HepG2 (cell line): ENCODE data around the gene TNS1. TPM values are rescaled to one million over a fixed set of nuclear protein-coding genes. Genes with fewer than 3 reads are reported as not detected.

Source experiments
- ARNT2 ChIP-seq: sonication (generic); formaldehyde crosslinking; IDR thresholded peaks from 2 replicates; pipeline ENCODE4 v1.8.0; 2022; ENCODE audit warnings: mild to moderate bottlenecking, low read depth, missing genetic modification reagents, moderate library complexity
- DR1 ChIP-seq: sonication (generic); formaldehyde crosslinking; IDR thresholded peaks from 2 replicates; pipeline ENCODE4 v1.8.0; 2021; ENCODE audit warnings: mild to moderate bottlenecking, missing genetic modification reagents, inconsistent platforms
- ETS1 ChIP-seq: sonication (generic); formaldehyde crosslinking; IDR thresholded peaks from 2 replicates; pipeline ENCODE4 v1.4.0; 2020; ENCODE audit warnings: missing genetic modification reagents
- NCOA2 ChIP-seq: sonication (generic); formaldehyde crosslinking; IDR thresholded peaks from 2 replicates; pipeline ENCODE4 v1.8.0; 2022; ENCODE audit warnings: inconsistent platforms
- NONO ChIP-seq, 2 experiments: fragments of 450-650 bp in 1 of 2; sonication (generic) in 1 of 2; formaldehyde crosslinking in 1 of 2; IDR thresholded peaks in 1 of 2; conservative IDR thresholded peaks in 1 of 2; 2 replicates each; pipeline versions ENCODE4 v1.6.1 to v1.8.0; 2017 to 2022; ENCODE audit warnings: mild to moderate bottlenecking in 1 of 2, missing genetic modification reagents in 1 of 2, moderate library complexity in 1 of 2
- RFX1 ChIP-seq: fragments of 450-650 bp; IDR thresholded peaks from 2 replicates; pipeline ENCODE4 v1.6.1; 2017
- SKIL ChIP-seq: sonication (generic); formaldehyde crosslinking; IDR thresholded peaks from 2 replicates; pipeline ENCODE4 v1.8.0; 2022; ENCODE audit warnings: missing genetic modification reagents, mild to moderate bottlenecking, moderate library complexity, borderline replicate concordance
- SOX13 ChIP-seq, 3 experiments: fragments of 450-650 bp in 1 of 3; sonication (generic) in 1 of 3; formaldehyde crosslinking in 1 of 3; IDR thresholded peaks in 2 of 3; conservative IDR thresholded peaks in 1 of 3; 2 replicates each; pipeline versions ENCODE4 v1.5.0 to v1.6.1; 2016 to 2020; ENCODE audit warnings: antibody characterized with exemption in 1 of 3, mild to moderate bottlenecking in 1 of 3, missing compliant biosample characterization in 1 of 3, missing genetic modification reagents in 1 of 3, moderate library complexity in 1 of 3
- TGIF2 ChIP-seq: IDR thresholded peaks from 2 replicates; pipeline ENCODE4 v1.6.1; 2016; ENCODE audit warnings: control low read depth, missing compliant biosample characterization
- ZBTB38 ChIP-seq: sonication (generic); formaldehyde crosslinking; IDR thresholded peaks from 2 replicates; pipeline ENCODE4 v1.5.1; 2020; ENCODE audit warnings: mild to moderate bottlenecking, missing genetic modification reagents
- ZMAT5 ChIP-seq: sonication (generic); formaldehyde crosslinking; IDR thresholded peaks from 2 replicates; pipeline ENCODE4 v1.5.0; 2020; ENCODE audit warnings: mild to moderate bottlenecking, low read depth, missing genetic modification reagents, borderline replicate concordance
- ZNF256 ChIP-seq: sonication (generic); formaldehyde crosslinking; conservative IDR thresholded peaks from 2 replicates; pipeline ENCODE4 v1.4.0; 2020; ENCODE audit warnings: missing genetic modification reagents
- ZNF382 ChIP-seq: sonication (generic); formaldehyde crosslinking; IDR thresholded peaks from 2 replicates; pipeline ENCODE4 v1.5.0; 2020; ENCODE audit warnings: missing genetic modification reagents, mild to moderate bottlenecking, borderline replicate concordance
- ZNF563 ChIP-seq: sonication (generic); formaldehyde crosslinking; IDR thresholded peaks from 2 replicates; pipeline ENCODE4 v1.8.0; 2022; ENCODE audit warnings: mild to moderate bottlenecking, moderate library complexity, missing genetic modification reagents
- ZNF768 ChIP-seq: sonication (generic); formaldehyde crosslinking; IDR thresholded peaks from 2 replicates; pipeline ENCODE4 v1.4.0; 2020; ENCODE audit warnings: missing genetic modification reagents
- ZSCAN12 ChIP-seq: sonication (generic); formaldehyde crosslinking; IDR thresholded peaks from 2 replicates; pipeline ENCODE4 v1.9.0; 2021; ENCODE audit warnings: mild to moderate bottlenecking, missing genetic modification reagents
- polyA plus RNA-seq, 8 experiments: library from polyadenylated mRNA; depleted of rRNA in 3 of 8; stranded (reverse) in 7 of 8; unstranded in 1 of 8; fragments of >200 nt; fragmentation: Illumina TruSeq in 4 of 8; extraction: Trizol in 4 of 8; gene quantifications; 2 replicates each; pipeline versions ENCODE4 v1.2.1 to v1.2.3, GENCODE V29; 2011 to 2016; ENCODE audit warnings: low read depth in 4 of 8, missing spikeins in 1 of 8, mixed read lengths in 1 of 8; ENCODE audit not compliant: insufficient read depth in 1 of 8
- total RNA-seq, 5 experiments: library from RNA; depleted of rRNA; stranded (reverse); fragments of >200 nt; fragmentation: Illumina TruSeq; extraction: Trizol; gene quantifications; 2 replicates each; pipeline ENCODE4 v1.2.3, GENCODE V29; 2016; ENCODE audit warnings: low read depth in 1 of 5
- TF ChIP-seq, protein P1 (sequence below), 2 experiments: sonication (generic) in 1 of 2; formaldehyde crosslinking in 1 of 2; IDR thresholded peaks; 2 replicates each; pipeline versions ENCODE4 v1.4.0 to v1.6.1; 2016 to 2020; ENCODE audit warnings: borderline replicate concordance in 1 of 2, low read depth in 1 of 2, mild to moderate bottlenecking in 1 of 2, missing genetic modification reagents in 1 of 2
- TF ChIP-seq, protein P2 (sequence below): sonication (generic); formaldehyde crosslinking; IDR thresholded peaks from 2 replicates; pipeline ENCODE4 v1.5.0; 2020; ENCODE audit warnings: mild to moderate bottlenecking, missing genetic modification reagents

Gene TNS1
- total and polyA plus RNA-seq, 2 of the 13 experiments (the other 11 are each of a cell fraction or from before 2014, with no cell fraction given), result 1.9 to 118 TPM

DNA sequence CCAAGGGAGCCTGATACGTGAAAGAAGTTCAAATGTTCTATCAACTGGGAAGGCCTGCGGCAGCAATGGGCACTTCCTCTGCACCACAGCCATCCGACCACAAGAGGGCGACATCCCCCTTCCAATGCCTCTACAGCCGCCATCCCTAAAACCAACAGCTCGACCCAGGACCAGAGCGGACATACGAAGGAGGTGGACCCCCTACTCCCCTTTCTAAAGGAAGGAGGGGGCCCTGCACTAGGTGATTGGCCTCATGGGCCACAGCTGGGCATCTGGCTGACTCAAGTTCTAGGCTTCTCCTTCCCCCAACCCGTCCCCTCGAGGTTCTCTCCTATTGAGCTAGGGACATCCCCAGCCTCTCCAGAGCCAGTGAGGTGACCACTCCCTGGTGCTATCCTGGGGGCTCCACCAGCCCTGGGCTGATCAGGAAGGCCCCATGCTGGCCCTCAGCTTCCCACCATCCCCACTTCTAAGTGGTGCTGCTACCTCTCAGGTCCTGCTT is 217.2 kb downstream of the TNS1 start (continued):
- no peak for TF ChIP-seq ZNF382 (CRISPR knock-in tag)
- TF ChIP-seq ZSCAN12 (CRISPR knock-in tag), result no peak
- no peak for TF ChIP-seq ARNT2 (CRISPR knock-in tag)
- TF ChIP-seq, protein P1, sequence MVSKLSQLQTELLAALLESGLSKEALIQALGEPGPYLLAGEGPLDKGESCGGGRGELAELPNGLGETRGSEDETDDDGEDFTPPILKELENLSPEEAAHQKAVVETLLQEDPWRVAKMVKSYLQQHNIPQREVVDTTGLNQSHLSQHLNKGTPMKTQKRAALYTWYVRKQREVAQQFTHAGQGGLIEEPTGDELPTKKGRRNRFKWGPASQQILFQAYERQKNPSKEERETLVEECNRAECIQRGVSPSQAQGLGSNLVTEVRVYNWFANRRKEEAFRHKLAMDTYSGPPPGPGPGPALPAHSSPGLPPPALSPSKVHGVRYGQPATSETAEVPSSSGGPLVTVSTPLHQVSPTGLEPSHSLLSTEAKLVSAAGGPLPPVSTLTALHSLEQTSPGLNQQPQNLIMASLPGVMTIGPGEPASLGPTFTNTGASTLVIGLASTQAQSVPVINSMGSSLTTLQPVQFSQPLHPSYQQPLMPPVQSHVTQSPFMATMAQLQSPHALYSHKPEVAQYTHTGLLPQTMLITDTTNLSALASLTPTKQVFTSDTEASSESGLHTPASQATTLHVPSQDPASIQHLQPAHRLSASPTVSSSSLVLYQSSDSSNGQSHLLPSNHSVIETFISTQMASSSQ (IDR thresholded peaks at IDR 0.05; ENCODE audit: low read depth), result no peak
- TF ChIP-seq, protein P1 (CRISPR knock-in tag; IDR thresholded peaks at IDR 0.05; ENCODE audit: borderline replicate concordance), result no peak
- no peak for TF ChIP-seq ZNF768
- TF ChIP-seq ZMAT5 (CRISPR knock-in tag), result no peak
- no peak for TF ChIP-seq DR1 (CRISPR knock-in tag)
- TF ChIP-seq ZNF256 (CRISPR knock-in tag), result no peak
- TF ChIP-seq NONO (IDR thresholded peaks at IDR 0.05), result no peak
- no peak for TF ChIP-seq NONO (CRISPR knock-in tag; conservative IDR thresholded peaks at IDR 0.05)
- no peak for TF ChIP-seq RFX1
- TF ChIP-seq TGIF2 (CRISPR knock-in tag), result no peak
- TF ChIP-seq ZBTB38 (CRISPR knock-in tag), result no peak
- TF ChIP-seq, protein P2, sequence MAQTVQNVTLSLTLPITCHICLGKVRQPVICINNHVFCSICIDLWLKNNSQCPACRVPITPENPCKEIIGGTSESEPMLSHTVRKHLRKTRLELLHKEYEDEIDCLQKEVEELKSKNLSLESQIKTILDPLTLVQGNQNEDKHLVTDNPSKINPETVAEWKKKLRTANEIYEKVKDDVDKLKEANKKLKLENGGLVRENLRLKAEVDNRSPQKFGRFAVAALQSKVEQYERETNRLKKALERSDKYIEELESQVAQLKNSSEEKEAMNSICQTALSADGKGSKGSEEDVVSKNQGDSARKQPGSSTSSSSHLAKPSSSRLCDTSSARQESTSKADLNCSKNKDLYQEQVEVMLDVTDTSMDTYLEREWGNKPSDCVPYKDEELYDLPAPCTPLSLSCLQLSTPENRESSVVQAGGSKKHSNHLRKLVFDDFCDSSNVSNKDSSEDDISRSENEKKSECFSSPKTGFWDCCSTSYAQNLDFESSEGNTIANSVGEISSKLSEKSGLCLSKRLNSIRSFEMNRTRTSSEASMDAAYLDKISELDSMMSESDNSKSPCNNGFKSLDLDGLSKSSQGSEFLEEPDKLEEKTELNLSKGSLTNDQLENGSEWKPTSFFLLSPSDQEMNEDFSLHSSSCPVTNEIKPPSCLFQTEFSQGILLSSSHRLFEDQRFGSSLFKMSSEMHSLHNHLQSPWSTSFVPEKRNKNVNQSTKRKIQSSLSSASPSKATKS (CRISPR knock-in tag), result no peak
- TF ChIP-seq SOX13 (IDR thresholded peaks at IDR 0.05), result no peak
- TF ChIP-seq SOX13 (CRISPR knock-in tag; conservative IDR thresholded peaks at IDR 0.05 in 1 of 2, IDR thresholded peaks at IDR 0.05 in 1 of 2), result no peak
- TF ChIP-seq NCOA2 (CRISPR knock-in tag), result no peak
- TF ChIP-seq ETS1 (CRISPR knock-in tag), result no peak
- TF ChIP-seq ZNF563 (CRISPR knock-in tag), result no peak
- TF ChIP-seq SKIL (CRISPR knock-in tag), result no peak
